Breast epithelium (tissue), 3 donors: ENCODE results near the gene BMS1.

Source experiments
- CTCF ChIP-seq, 3 donors: fragments of 450-650 bp; IDR thresholded peaks; one replicate each; pipeline ENCODE4 v1.5.1; 2016 to 2017; ENCODE audit warnings: antibody characterized with exemption in 3 of 3, mild to moderate bottlenecking in 3 of 3, moderate library complexity in 3 of 3
- POLR2A ChIP-seq: fragments of 450-650 bp; IDR thresholded peaks from one replicate; pipeline ENCODE4 v1.6.1; 2016; ENCODE audit warnings: antibody characterized with exemption, mild to moderate bottlenecking, moderate library complexity

- TF ChIP-seq POLR2A (no peak), CTCF (IDR thresholded peaks at IDR 0.05) (no peak)
Observed at GRCh38 chr10:42878134-42878820, 95.7 kb downstream of the BMS1 start.
